HS-27A (cell line): Measurements from ENCODE around the gene TBR1.

Experiments used
- DNase-seq: peaks from one replicate; pipeline ENCODE4 v3.0.0-alpha.2; 2012; ENCODE audit warnings: low read depth, missing footprints

TBR1 gene

GRCh38 chr2:161415034-161415986 is 787 bp upstream of the TBR1 start:
- DNase-seq = no peak

- no peak for DNase-seq
Observed at GRCh38 chr2:161416708-161417437, 776 bp downstream of the TBR1 start.

GRCh38 chr2:161417438-161418274 is 1.6 kb downstream of the TBR1 start:
- no peak for DNase-seq

- no peak for DNase-seq
Observed at GRCh38 chr2:161418275-161418714, 2.2 kb downstream of the TBR1 start.

- DNase-seq = no peak
Observed at GRCh38 chr2:161418715-161419637, 2.9 kb downstream of the TBR1 start.

- no peak for DNase-seq
Observed at GRCh38 chr2:161419638-161420190, 3.6 kb downstream of the TBR1 start.

- DNase-seq = no peak
Observed at GRCh38 chr2:161420406-161421074, 4.4 kb downstream of the TBR1 start.

GRCh38 chr2:161421686-161422085 is 5.6 kb downstream of the TBR1 start:
- DNase-seq = no peak

- DNase-seq = no peak
Observed at GRCh38 chr2:161422816-161423403, 6.8 kb downstream of the TBR1 start.

GRCh38 chr2:161423421-161424393 is 7.6 kb downstream of the TBR1 start:
- DNase-seq = no peak

- DNase-seq = no peak
Observed at GRCh38 chr2:161424394-161424769, 8.3 kb downstream of the TBR1 start.

GRCh38 chr2:161424891-161425727 is 9.0 kb downstream of the TBR1 start:
- DNase-seq = no peak

GRCh38 chr2:161425728-161426454 is 9.8 kb downstream of the TBR1 start:
- no peak for DNase-seq

GRCh38 chr2:161426455-161426921 is 10.4 kb downstream of the TBR1 start:
- no peak for DNase-seq

- DNase-seq = no peak
Observed at GRCh38 chr2:161426922-161427663, 11.0 kb downstream of the TBR1 start.
